HG03103 (cell line): Measurements from ENCODE around the gene JAK3.
A peak's percentile ranks its signal among the peaks of the same experiment; 100 is the strongest.
"Not testable (repeated sequence)": the region's sequence is repeated elsewhere in the genome, so short reads cannot be mapped to it uniquely, and the experiment has no call there.

Experiments used
- ATAC-seq: cut with Tn5 transposase; IDR thresholded peaks from one replicate; pipeline ENCODE4 v1.9.1; 2021; ENCODE audit warnings: low read depth; ENCODE audit not compliant: unreplicated experiment

JAK3 gene

DNA sequence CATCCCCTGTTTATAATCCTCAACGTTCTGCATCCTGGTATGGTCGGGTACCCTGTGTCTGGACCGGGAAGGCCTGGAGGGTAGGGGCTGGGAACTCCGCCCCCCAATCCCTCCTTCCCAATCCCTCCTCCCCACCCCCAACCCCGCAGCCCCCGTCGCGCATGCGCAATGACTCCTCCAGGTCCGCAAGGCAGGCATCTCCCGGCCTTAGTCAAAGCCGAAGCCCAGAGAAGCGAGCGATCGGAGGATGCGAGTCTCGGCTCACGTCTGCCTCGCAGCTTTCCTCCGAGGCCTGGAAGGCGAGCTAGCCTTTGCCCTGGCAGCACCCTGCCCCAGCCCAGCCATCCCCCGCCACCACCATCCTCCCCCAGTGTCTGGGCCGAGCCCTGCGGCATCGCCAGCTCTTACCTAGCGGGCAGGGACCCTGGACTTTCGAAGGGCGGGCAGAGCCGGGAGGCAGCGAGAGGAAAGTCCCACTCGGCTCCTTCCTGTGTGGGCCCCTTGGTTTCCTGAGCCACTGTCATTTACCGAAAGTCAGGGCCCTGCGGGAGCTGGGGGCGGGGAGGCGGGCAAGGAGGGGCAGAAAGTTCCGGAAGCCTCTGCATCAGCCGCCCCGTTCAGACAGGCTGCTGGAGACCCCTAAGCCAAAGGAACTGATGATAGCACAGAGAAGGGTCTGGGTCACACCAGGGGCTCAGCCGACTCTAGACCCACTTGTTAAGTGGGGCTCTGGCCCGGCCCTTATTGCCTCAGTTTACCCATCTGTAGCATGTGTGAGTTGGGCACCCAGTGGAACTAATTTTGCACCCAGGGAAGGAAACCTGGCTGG lies at the start of gene JAK3:
Gene JAK3, minus strand, starts transcription at position 445 of the 829 bp plus-strand sequence. CDS start 3,565 bp downstream, outside the sequence.
- ATAC-seq: peak; percentile 57

DNA sequence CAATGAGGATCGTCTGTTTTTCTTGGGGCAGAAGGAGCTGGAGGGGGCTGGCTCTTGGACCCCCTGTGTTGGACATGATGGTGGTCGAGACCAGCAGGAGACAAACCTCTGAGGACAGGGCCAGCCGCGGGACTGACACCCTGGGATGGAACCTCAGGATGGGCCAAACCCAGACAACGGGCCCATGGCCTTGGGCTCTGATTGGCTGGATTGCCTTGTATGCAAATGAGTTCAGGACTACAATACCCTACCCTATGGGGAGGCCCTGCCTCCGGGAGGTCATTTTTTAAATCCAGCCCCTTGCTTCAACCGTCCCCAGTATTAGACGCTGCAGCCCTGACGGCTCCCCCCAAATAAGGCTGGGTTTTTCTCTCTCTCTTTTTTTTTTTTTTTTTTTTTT lies 46.0 kb upstream of the JAK3 start:
- ATAC-seq: no peak

DNA sequence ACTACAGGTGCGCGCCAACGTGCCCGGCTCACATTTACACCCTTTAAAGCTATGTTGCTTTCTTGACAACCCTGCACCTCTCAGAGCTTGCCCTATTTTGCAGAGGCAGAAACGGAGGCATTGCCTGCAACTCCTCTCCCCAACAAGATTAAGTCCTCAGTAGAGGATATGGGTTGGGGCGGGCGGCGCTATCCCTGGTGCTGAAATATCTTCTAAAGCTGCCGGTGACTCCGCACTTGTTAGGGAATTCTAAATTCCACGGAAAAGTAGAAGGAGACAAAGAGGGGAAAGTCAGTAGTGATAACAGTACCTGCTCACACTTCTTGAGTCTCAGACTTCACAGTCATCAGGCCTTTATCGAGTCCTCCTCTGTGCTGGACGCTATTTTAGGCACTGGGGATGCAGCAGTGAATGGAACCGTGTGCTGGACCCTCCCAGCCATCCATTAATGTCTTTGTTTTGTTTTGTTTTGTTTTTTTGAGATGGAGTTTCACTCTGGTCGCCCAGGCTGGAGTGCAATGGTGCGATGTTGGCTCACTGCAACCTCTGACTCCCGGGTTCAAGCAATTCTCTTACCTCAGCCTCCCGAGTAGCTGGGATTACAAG lies 41.9 kb upstream of the JAK3 start:
- no peak for ATAC-seq

DNA sequence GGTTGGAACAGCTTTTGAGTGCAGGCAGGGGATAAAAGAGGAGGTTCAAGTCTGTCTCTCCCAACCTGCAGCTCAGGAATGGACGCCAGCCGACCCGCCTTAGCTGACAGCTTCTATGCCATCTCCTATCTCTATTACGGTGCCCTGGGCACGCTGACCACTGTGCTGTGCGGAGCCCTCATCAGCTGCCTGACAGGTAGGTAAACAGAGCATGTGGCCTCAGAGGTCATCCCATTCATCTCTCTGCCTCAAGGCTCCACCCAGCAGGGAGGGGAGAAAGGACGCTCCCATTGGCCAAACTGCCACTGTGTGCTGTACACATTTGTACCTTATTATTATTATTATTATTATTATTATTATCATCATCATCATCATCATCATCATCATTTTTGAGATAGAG lies 40.5 kb upstream of the JAK3 start:
- ATAC-seq: no peak

DNA sequence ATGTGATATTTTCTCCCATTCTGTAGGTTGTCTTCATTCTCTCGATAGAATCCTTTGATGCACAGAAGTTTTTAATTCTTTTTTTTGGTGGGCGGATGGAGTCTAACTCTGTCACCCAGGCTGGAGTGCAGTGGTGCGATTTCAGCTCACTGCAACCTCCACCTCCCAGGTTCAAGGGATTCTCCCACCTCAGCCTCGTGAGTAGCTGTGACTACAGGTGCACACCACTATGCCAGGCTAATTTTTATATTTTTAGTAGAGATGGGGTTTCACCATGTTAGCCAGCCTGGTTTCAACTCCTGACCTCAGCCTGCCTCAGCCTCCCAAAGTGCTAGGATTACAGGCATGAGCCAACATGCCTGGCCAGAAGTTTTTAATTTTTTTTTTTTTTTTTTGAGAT lies 39.4 kb upstream of the JAK3 start:
- not testable (repeated sequence) for ATAC-seq

DNA sequence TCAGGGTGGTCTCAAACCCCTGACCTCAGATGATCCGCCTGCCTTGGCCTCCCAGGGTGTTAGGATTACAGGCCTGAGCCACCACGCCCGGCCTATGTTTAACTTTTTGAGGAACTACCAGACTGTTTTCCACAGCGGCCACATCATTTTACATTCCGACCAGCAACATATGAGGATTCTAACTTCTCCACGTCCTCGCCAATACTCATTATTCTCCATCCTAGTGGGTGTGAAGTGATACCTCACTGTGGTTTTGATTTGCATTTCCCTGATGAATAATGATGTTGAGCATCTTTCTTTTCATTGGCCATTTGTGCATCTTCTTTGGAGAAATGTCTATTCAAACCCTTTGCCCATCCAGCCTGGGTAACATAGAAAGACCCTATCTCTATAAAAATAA lies 38.7 kb upstream of the JAK3 start:
- no peak for ATAC-seq

DNA sequence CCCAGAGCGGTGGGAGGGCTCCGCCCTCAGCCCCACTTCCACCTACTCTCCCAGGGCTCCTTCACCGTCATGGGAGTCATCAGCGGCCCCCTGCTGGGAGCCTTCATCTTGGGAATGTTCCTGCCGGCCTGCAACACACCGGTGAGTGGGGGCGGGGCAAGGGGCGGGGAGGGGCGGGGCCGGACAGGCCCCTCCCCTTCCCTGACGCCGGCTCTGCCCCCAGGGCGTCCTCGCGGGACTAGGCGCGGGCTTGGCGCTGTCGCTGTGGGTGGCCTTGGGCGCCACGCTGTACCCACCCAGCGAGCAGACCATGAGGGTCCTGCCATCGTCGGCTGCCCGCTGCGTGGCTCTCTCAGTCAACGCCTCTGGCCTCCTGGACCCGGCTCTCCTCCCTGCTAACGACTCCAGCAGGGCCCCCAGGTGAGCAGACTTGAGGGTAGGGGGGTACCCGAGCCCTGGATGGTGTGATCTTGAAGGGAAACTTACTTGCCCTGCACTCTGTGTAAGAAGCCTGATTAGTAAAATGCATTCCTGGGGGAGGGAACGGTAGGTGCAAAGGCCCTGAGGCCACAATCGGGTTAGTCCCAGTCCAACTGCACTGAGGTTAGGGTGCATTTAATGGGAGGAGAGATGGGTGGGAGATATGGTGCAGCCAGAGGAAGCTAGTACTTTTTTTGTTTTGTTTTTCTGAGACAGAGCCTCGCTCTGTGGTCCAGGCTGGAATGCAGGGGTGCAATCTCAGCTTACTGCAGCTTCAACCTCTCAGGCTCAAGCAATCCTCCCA lies 36.0 kb upstream of the JAK3 start:
- no peak for ATAC-seq

DNA sequence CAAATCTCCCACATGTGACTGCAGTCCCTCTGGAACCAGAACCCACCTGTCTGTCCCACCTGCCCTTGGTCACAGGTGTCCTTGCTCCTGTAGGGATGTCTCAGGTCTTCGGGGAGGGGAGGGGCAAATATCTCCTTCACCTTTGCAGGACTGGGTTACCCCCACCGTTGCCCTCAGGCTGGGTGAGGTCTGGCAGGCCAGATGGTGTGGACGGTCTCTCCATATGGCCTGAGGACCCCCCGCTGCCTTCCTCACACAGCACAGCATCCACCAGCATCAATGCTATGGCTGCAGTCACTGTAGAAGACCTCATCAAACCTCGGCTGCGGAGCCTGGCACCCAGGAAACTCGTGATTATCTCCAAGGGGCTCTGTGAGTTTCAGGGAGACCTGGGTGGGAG lies 33.9 kb upstream of the JAK3 start:
- ATAC-seq: no peak

DNA sequence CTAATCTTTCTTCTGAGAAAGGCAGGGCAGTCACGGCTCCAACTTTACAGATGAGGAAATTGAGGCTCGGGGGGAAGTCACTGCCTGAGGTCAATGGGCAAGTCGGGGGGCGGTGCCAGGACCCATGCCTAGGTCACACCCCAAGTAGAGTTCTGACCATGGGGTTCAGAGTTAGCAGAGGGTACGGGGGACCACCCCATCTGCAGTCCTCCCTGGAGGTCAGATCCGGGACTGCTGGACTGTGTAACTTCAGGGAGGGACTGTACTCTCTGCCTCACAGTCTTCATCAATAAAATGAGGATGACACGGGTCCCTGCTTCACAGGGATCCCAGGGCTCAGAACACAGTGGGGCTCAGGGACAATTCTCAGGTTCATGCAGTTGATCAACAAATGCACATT lies 31.7 kb upstream of the JAK3 start:
- ATAC-seq: no peak

DNA sequence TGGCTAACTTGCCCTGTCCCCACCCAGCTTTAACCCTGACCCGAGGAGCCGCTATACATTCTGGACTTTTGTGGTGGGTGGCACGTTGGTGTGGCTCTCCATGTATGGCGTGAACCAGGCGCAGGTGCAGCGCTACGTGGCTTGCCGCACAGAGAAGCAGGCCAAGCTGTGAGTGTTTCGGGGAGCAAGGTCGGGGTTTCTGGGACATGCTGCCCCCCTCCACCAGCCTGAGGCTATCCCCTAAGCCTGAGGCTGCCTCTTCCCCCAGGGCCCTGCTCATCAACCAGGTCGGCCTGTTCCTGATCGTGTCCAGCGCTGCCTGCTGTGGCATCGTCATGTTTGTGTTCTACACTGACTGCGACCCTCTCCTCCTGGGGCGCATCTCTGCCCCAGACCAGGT lies 29.9 kb upstream of the JAK3 start:
- ATAC-seq: no peak

DNA sequence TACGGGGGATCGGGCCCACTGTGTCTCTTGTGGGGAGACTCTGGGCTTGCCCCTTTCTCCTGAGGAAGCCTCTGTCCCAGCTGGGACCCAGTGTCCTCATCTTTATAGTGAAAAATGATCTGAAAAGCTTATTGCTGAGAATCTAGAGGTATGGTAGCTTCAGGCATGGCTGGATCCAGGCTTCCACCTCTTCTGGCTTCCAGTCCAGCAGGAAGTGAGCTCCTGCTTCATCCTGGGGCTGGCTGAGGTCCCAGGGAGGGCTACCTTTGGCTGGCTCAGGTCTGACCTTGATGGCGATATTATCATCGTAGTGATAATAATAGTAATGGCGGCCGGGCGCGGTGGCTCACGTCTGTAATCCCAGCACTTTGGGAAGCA lies 27.0 kb upstream of the JAK3 start:
- no peak for ATAC-seq

DNA sequence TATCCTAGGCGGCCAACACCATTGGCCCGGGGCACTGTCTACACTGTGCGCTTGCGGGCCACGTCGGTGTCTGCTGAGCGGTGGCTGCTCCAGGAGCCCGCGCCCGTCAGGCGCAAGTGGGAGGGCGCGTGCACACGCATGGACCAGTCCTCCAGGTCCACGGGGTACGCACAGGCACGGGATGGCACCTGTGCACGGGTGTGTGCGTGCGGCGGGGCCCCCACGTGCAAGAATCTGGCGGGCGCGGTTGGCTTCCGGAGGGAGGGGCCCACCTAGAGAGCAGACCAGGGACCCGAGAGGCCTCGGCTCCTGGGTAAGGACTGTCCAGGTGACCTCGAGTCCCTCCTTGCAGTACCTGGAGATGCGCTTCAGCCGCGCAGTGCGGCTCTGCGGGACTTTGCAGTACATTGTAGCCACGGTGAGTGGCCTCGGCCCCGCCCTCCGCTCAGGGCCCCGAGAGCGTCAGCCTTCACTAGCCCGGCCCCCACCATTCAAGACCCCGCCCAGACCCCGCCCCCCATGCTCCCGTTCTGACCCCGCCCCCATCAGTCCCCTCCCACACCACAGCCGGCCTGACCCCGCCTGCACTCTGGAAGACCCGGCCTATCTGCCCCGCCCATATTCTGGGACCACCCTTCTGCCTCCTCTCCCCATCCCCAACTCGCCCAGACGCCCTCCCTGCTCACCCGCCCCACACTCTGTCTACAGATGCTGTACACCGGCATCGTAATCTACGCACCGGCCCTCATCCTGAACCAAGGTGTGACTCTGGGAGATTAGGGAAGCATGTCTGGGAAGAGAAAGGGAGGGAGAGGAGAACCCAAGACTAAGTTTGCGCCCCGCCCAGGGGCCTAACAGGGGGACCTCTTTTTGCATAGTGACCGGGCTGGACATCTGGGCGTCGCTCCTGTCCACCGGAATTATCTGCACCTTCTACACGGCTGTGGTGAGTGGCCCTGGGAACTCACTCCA lies 26.3 kb upstream of the JAK3 start:
- no peak for ATAC-seq

DNA sequence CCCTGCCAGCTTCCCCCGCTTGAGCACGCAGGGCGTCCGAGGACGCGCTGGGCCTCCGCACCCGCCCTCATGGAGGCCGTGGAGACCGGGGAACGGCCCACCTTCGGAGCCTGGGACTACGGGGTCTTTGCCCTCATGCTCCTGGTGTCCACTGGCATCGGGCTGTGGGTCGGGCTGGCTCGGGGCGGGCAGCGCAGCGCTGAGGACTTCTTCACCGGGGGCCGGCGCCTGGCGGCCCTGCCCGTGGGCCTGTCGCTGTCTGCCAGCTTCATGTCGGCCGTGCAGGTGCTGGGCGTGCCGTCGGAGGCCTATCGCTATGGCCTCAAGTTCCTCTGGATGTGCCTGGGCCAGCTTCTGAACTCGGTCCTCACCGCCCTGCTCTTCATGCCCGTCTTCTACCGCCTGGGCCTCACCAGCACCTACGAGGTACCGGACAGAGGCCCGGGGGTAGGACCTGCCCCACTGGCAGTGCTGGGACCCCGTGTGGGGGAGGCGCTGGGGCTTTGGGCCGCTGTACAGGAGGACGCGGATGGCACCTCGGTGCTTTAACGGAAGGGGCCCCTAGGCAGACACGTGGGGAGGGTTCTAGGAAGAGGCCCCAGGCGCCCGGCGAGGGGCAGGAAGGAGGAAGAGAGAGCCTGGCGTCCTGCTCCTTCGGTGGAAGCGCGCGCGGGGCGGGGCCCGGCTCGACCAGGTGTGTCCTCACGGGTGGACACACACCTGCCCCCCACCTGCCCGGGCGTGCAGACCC lies 24.6 kb upstream of the JAK3 start:
- no peak for ATAC-seq

DNA sequence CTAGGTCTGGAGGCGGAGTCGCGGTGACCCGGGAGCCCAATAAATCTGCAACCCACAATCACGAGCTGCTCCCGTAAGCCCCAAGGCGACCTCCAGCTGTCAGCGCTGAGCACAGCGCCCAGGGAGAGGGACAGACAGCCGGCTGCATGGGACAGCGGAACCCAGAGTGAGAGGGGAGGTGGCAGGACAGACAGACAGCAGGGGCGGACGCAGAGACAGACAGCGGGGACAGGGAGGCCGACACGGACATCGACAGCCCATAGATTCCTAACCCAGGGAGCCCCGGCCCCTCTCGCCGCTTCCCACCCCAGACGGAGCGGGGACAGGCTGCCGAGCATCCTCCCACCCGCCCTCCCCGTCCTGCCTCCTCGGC lies 24.1 kb upstream of the JAK3 start, which contains the start of gene SLC5A5:
Gene SLC5A5, plus strand, starts transcription at position 68 of the 373 bp plus-strand sequence. CDS start 375 bp downstream, outside the sequence.
- no peak for ATAC-seq

DNA sequence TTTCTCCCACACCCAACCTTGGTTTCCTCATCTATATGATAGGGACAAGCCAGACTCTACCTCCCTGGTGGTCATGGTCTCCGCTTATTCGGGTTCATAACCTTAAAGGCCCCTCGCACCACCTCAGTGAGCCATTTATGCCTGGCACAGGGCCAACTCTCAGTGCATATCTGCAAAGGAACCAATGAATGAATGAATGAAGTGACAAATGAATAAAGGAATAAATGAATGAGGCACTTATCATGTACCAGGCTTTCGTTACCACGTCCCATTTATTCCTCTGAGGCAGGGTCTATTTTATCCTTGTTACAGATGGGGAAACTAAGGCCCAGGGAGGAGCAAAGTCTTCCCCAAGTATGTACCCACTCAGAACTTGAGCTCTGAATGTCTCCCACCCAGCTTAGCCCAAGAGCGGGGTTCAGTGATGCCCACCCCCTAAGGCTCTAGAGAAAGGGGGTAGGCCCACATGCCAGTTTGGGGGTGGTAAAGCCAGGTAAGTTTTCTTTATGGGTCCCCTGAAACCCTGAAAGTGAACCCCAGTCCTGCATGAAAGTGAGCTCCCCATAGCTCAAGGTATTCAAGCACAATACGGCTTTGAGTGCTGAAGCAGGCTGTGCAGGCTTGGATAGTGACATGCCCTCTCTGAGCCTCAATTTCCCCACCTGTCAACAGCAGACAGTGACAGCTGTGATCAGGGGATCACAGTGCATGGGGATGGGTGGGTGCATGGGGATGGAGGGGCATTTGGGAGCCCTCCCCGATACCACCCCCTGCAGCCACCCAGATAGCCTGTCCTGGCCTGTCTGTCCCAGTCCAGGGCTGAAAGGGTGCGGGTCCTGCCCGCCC lies 23.5 kb upstream of the JAK3 start:
- ATAC-seq: no peak

DNA sequence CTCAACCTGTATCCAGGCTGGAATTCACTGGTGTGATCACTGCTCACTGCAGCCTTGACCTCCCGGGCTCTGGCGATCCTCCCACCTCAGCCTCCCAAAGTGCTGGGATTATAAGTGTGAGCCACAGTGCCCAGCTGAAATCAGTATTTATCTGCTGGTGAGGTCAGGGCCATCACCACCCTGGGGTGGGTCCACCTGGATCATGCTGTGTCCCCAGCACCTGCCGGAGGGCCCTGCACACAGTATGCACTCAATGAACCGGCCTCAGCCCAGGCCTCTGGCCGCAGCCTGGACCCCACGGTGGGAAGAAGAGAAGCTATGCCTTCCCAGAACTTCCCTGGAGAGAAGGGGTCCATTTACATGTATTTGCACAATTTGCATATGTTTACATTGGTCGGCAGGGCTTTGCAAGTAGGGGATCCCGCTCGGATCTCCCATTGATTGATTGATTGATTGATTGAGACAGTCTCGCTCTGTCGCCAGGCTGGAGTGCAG lies 21.4 kb upstream of the JAK3 start:
- ATAC-seq: no peak

DNA sequence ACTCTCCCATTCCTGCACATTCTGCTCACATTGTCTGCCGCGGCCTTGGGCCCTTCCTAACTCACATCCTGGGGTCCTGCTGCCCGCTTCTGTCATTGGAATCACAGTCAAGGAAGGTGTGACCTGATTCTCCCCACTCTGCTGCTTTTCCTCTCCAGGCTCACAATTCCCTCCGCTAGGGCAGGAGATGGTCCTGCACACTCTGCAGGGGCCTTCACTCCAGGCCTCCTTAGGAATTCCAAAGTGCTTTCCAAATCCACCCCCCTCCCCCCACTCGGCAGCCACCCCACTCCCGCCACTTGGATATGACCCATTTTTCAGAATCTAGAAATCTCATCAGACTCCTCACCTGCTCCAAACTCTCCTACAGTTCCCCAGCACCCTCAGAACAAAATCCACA lies 20.9 kb upstream of the JAK3 start:
- no peak for ATAC-seq

DNA sequence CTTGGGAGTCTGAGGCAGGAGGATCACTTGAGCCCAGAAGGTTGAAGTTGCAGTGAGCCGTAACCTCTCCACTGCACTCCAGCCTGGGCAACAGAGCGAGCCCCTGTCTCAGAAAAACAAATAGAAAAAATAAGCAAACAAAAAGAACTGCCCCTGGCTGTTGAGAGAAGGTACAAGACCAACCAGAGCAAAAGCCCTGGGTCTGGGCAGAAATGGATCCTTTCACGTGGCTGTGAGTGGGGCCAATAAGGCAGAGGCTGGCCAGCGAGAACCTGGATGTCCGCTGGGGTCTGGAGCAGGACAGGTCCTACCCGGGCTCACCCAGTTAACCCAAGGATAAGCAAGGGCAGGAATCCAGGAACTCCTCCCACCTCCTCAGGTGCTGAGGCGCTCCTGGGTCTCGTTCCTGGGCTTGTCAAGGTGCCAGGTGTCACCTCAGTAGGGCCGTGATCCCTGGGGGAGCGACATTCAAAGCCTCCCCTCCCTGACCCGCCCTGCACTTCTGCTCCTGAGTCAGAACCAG lies 19.2 kb upstream of the JAK3 start:
- no peak for ATAC-seq
